HG02571 (cell line): ENCODE results near the gene MX2.

ENCODE experiments used
- ATAC-seq: cut with Tn5 transposase; IDR thresholded peaks from one replicate; pipeline ENCODE4 v1.9.1; 2021; ENCODE audit warnings: mild to moderate bottlenecking, moderate library complexity; ENCODE audit not compliant: unreplicated experiment

Gene MX2

GRCh38 chr21:41363370-41364270 lies 1.8 kb downstream of the MX2 start:
- ATAC-seq = no peak

- ATAC-seq = no peak
Measured at GRCh38 chr21:41364308-41364707, 2.5 kb downstream of the MX2 start.

GRCh38 chr21:41365377-41366107 lies 3.7 kb downstream of the MX2 start:
- ATAC-seq = no peak

- ATAC-seq = no peak
Measured at GRCh38 chr21:41366522-41367151, 4.8 kb downstream of the MX2 start.

- ATAC-seq = no peak
Measured at GRCh38 chr21:41367301-41367944, 5.6 kb downstream of the MX2 start.

- ATAC-seq = peak; percentile 60
Measured at GRCh38 chr21:41367945-41368734, 6.3 kb downstream of the MX2 start.

GRCh38 chr21:41368735-41369104 lies 6.9 kb downstream of the MX2 start:
- ATAC-seq = no peak

DNA sequence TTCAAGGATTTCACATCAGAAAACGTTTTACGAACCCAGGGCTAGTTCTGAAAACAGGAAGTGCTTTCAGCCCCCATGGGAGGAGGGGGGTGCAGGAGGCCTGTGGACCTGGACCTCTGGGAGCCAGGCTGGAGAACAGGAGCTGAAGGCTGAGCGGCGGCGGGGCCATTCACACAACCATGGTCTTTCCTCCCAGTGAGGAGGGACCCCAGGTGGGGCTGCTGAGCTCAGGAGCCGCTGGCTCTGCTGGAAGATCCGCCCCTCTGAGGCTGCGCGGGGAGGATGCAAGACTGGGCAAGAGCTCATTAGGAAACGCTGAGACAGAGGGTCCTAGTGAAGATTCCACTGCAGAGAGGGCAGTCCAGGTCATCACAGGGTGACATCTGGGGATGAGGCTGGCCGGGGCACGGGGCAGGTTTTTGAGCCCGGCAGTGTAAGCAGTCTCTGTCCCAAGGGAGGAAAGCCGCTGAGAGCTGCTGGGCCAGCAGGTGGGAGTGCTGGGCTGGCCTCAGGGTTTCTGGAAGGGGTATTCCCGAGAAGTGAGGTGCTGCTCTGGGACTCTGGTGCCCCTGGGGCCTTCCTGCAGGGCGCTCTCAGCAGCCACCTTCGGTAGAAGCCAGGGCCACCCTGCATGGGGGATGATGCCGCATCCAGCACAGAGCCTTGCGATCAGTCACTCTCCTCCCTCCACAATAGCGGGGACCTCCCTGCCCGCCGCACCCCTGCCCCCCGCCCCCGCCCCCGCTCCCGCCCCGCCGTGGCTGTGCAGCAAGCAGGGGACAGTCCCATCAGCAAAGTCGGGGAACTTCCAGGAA lies 7.5 kb downstream of the MX2 start:
- ATAC-seq = peak; percentile 38

GRCh38 chr21:41369920-41370839 lies 8.4 kb downstream of the MX2 start:
- no peak for ATAC-seq

GRCh38 chr21:41370840-41371684 lies 9.2 kb downstream of the MX2 start:
- ATAC-seq = no peak

DNA sequence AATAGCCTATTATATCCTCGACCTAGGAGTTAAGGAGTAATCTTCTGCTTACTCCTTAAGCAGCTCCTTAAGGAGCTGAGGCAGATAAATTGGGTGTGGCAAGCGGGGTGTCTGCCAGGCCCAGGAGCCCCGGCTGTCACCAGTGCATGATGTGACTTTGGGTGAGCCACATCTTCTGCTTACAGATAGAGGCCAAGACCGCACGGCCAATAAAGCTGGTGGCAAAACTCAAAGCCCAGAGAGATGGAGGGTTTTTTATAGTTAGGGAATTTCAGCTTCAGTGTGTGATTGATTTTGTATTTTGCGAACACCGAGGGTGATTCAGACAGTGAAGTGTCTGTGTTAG lies 9.8 kb downstream of the MX2 start:
- ATAC-seq = no peak

DNA sequence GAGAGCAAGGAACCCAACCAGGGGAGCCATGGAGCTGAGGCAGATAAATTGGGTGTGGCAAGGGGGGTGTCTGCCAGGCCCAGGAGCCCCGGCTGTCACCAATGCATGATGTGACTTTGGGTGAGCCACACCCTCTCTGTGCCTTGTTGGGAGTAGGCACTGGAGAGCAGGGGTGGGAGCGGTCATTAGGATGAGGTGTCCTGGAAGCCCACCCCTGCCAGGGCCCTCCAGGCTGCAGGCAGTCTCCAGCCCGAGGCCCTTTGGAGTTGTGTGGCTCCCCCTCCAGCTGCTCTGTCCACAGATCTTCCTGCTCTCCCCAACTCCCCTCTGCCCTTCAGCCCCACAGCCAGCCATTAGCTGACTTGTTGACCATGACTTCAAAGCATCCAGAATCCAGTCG lies 11.4 kb downstream of the MX2 start:
- no peak for ATAC-seq

DNA sequence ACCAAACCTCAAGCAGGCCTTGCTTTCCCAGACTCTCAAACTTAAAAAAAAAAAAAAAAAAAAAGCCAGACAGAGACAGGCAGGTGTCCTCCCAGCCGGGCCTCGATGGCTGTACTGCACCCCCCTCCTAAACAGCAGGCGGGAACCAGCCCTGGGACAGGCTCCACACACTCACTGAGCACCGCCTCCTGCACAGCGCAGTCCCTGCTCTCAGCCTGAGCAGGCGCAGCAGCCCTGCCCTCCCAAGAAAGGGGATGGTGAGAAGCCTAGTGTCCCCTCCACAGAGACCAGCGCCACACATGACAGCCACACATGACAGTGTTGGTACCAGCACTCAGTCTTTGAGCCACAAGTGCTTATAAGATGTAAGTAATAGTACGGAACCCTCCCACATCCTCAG lies 11.9 kb downstream of the MX2 start:
- no peak for ATAC-seq

DNA sequence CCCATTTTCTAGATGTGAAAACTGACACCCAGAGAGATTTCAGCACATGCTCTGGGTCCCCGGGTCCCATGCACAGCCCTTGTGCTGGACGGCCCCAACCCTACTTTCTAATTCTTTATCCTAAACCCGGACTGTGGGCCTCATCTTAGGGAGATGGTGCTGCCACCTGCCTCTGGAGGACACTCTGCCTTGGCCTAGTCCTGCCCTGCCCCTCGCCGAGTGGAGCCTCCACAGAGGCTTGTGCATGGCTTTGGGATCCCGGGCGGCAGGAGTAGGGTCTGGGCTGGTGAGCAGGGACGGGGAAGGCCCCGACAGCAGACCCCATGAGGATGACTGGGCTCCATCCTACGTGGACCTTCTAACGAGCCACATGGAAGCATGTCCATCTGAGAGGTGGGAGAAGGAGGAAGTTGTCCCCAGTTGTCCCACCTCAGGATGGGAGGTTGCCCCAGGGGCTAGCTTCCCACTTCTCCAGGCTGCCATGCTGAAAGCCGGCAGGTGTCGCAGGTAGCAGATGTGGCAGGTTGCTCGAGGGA lies 12.4 kb downstream of the MX2 start:
- ATAC-seq = no peak

GRCh38 chr21:41374867-41375533 lies 13.2 kb downstream of the MX2 start:
- ATAC-seq = no peak

DNA sequence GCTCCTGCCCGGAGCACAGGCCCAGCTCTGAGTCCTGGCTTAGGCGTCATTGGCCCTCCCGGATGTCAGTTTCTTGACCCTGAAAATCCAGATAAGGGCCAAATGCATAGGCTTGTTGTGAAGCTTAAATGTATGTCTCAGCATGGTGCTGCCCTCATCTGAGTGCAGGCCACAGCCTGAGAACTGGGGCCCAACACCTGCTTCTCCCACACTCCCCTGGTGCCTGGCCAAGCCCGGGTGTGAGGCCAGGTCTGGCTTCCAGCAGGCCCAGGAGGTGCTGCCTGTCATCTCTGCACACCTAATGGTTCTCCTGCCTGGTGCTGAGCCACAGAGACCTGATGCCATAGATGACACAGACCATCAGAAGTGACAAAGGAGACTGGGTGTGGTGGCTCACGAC lies 14.0 kb downstream of the MX2 start:
- ATAC-seq = no peak

DNA sequence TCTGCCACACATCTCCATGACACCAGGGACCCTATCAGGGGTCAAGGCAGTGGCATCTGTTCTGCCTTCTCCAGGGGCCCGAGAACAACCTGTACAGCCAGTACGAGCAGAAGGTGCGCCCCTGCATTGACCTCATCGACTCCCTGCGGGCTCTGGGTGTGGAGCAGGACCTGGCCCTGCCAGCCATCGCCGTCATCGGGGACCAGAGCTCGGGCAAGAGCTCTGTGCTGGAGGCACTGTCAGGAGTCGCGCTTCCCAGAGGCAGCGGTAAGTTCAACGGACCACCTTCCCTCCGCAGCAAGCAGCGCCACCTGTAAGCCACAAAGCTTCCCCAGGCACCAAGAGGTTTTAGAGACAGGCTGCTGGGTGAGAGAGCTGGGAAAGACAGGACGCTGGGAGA lies 15.9 kb downstream of the MX2 start:
- no peak for ATAC-seq
